ENCODE measurements around the gene CC2D2B.
"Not testable (repeated sequence)": the region's sequence is repeated elsewhere in the genome, so short reads cannot be mapped to it uniquely, and the experiment has no call there.

- TF ChIP-seq CTCF (conservative IDR thresholded peaks at IDR 0.05; ENCODE audit: low read depth, low read length); EZH2 (IDR thresholded peaks at IDR 0.05; ENCODE audit: borderline replicate concordance, low read depth, low read length, poor library complexity, severe bottlenecking): not testable (repeated sequence)
Observed at GRCh38 chr10:95905897-95906580, 1.7 kb upstream of the CC2D2B start.
